AG04449 (cell line): Measurements from ENCODE around the gene NXPH4.

Experiments
- CTCF ChIA-PET: fragments of 350-600 bp; formaldehyde crosslinking; extraction: SDS; loops from one replicate; lab custom pipeline; 2021; ENCODE audit warnings: antibody characterized with exemption; lab: Yijun Ruan, JAX
- POLR2A ChIA-PET: fragments of 400-600, 350-600 bp; formaldehyde crosslinking; extraction: SDS; loops from one replicate; lab custom pipeline; 2020; ENCODE audit warnings: antibody characterized with exemption, inconsistent platforms; lab: Yijun Ruan, JAX
- DNase-seq: peaks from one replicate; pipeline ENCODE4 v3.0.0-alpha.2; 2010; ENCODE audit warnings: low read depth, low spot score
- H3K4me3 ChIP-seq: 2 replicates; pipeline ENCODE4 v1.5.1; 2011; ENCODE audit warnings: low read depth, mild to moderate bottlenecking, control low read depth, low read length
- CTCF ChIP-seq: IDR thresholded peaks from one replicate; pipeline ENCODE4 v1.5.1; 2011; ENCODE audit warnings: mild to moderate bottlenecking, moderate library complexity, low read length, control low read depth, inconsistent platforms; ENCODE audit not compliant: insufficient read depth; ENCODE audit errors: missing control alignments

NXPH4 gene

GRCh38 chr12:57227315-57228115 lies 10.9 kb downstream of the NXPH4 start:
- POLR2A ChIA-PET = interaction anchor here (1.3 to 1.9 kb wide), 2 partner anchors 10 to 12 kb away, joined by 4 to 5 read pairs; no protein-coding TSS in a partner anchor
- CTCF ChIA-PET = interaction anchor here (0.7 to 13.3 kb wide), 7 partner anchors 12 to 226 kb away, joined by 3 to 425 read pairs (median 4); partner anchors contain the start of gene NXPH4
- H3K4me3 ChIP-seq = no peak overlapping the region
- TF ChIP-seq CTCF = no peak
- DNase-seq = no peak

- no peak for TF ChIP-seq CTCF
- POLR2A ChIA-PET = interaction anchor here (0.8 to 3.4 kb wide), 16 partner anchors 10 to 141 kb away, joined by 3 to 74 read pairs (median 6); partner anchors contain the start of genes LRP1 and STAT6
- CTCF ChIA-PET = interaction anchor here (0.9 to 13.3 kb wide), 10 partner anchors 14 to 230 kb away, joined by 3 to 425 read pairs (median 6); partner anchors contain the start of genes GLI1 and NXPH4
- H3K4me3 ChIP-seq = peak overlapping the region; percentile 93
- DNase-seq = no peak
Observed at GRCh38 chr12:57229046-57229633, 12.5 kb downstream of the NXPH4 start.

- ChIA-PET POLR2A (interaction anchor here (0.6 to 3.4 kb wide), 19 partner anchors 9 to 229 kb away, joined by 3 to 74 read pairs (median 5); partner anchors contain the start of genes LRP1 and STAT6), CTCF (interaction anchor here (0.7 to 13.3 kb wide), 14 partner anchors 13 to 229 kb away, joined by 3 to 425 read pairs (median 4); partner anchors contain the start of genes GLI1 and NXPH4)
- peak within 1 kb of the TSS; percentile 93 for H3K4me3 ChIP-seq
- TF ChIP-seq CTCF = no peak
- DNase-seq = peak; percentile 78
Observed at GRCh38 chr12:57229634-57230380, 13.2 kb downstream of the NXPH4 start, which contains the start of gene SHMT2. SHMT2 (plus strand) TSS chr12:57229711; CDS start chr12:57229779, 68 bp downstream.

GRCh38 chr12:57230381-57231155 lies 14.0 kb downstream of the NXPH4 start:
- ChIA-PET CTCF (interaction anchor here (0.7 to 13.3 kb wide), 9 partner anchors 13 to 228 kb away, joined by 3 to 425 read pairs (median 7); partner anchors contain the start of genes GLI1 and NXPH4), POLR2A (interaction anchor here (0.6 to 3.4 kb wide), 14 partner anchors 9 to 228 kb away, joined by 3 to 74 read pairs (median 7); partner anchors contain the start of gene STAT6)
- no peak for DNase-seq
- H3K4me3 ChIP-seq = peak overlapping the region; percentile 93
- TF ChIP-seq CTCF = no peak

- peak overlapping the region; percentile 93 for H3K4me3 ChIP-seq
- TF ChIP-seq CTCF = no peak
- CTCF ChIA-PET = interaction anchor here (1.2 to 13.3 kb wide), 4 partner anchors 12 to 221 kb away, joined by 4 to 425 read pairs (median 155); partner anchors contain the start of gene NXPH4
- no peak for DNase-seq
- POLR2A ChIA-PET = interaction anchor here (1.4 to 3.4 kb wide), 5 partner anchors 8 to 227 kb away, joined by 4 to 74 read pairs (median 7); no protein-coding TSS in a partner anchor
Observed at GRCh38 chr12:57231276-57232021, 14.9 kb downstream of the NXPH4 start.
